NT2/D1 (cell line): ENCODE measurements around the gene AMTN.

ENCODE experiments used
- SUZ12 ChIP-seq: IDR thresholded peaks from 2 replicates; pipeline ENCODE4 v1.6.1; 2011; ENCODE audit not compliant: insufficient read length, insufficient read depth; ENCODE audit errors: extremely low read depth
- YY1 ChIP-seq: IDR thresholded peaks from 2 replicates; pipeline ENCODE4 v1.6.1; 2011; ENCODE audit not compliant: insufficient read length, insufficient read depth
- ZNF274 ChIP-seq: IDR thresholded peaks from 2 replicates; pipeline ENCODE4 v1.6.1; 2011; ENCODE audit warnings: mild to moderate bottlenecking, low read depth, low read length

GRCh38 chr4:70577220-70577927, 59.0 kb downstream of the AMTN start:
- no peak for TF ChIP-seq SUZ12
- no peak for TF ChIP-seq YY1
- TF ChIP-seq ZNF274 = no peak
